ENCODE measurements around the gene AGBL4.

The AGBL4 gene

GRCh38 chr1:48940962-48941732 lies 1082.6 kb downstream of the AGBL4 start:
- no peak for DNase-seq (ENCODE audit: low read depth)

DNA sequence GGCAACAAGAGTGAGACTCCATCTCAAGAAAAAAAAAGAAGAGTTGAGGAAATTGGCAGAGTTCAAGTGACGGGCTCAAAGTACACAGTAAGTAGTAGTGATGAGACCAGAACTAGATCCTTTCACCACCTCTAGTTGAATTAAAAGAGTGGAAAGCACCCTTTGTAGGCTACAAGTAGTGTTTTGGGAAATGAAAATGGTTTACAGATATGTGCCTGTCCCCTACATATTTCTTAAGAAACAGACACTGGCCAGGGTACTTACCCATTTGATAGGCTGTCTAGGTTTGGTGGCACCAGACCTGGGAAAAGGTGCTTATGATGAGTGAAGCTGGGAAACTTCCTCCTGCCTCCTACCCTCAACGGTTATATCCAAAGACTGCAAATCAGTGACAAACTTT lies 1083.4 kb downstream of the AGBL4 start:
- no peak for DNase-seq (ENCODE audit: low read depth)

GRCh38 chr1:48939828-48940227 lies 1083.9 kb downstream of the AGBL4 start:
- no peak for DNase-seq (ENCODE audit: low read depth)

- DNase-seq (ENCODE audit: low read depth): no peak
These were observed 1084.7 kb downstream of the AGBL4 start for GRCh38 chr1:48939042-48939441.

- no peak for DNase-seq (ENCODE audit: low read depth)
These were observed 1086.0 kb downstream of the AGBL4 start for GRCh38 chr1:48937732-48938131.

DNA sequence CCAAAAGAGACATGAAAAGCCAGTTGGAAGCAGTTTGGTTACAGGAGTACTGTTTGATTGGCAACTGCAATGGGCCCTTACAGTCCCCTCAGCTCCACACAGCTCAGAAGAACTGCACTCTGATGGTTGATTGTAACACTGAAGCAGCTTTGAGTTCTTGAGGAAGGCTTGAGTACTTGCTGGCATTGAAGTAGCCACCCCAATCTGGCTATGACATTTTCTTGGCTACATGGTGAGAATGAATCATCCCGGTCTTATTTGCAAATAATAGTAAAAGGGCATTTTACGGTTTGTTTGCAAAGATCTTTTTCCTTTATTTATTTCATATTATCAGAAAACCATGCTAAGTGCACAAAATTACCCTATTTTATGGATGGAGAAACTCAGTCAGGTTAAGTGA lies 1087.3 kb downstream of the AGBL4 start:
- DNase-seq (ENCODE audit: low read depth): peak; percentile 15

- DNase-seq (ENCODE audit: low read depth): no peak
These were observed 1091.4 kb downstream of the AGBL4 start for GRCh38 chr1:48932366-48932765.

DNA sequence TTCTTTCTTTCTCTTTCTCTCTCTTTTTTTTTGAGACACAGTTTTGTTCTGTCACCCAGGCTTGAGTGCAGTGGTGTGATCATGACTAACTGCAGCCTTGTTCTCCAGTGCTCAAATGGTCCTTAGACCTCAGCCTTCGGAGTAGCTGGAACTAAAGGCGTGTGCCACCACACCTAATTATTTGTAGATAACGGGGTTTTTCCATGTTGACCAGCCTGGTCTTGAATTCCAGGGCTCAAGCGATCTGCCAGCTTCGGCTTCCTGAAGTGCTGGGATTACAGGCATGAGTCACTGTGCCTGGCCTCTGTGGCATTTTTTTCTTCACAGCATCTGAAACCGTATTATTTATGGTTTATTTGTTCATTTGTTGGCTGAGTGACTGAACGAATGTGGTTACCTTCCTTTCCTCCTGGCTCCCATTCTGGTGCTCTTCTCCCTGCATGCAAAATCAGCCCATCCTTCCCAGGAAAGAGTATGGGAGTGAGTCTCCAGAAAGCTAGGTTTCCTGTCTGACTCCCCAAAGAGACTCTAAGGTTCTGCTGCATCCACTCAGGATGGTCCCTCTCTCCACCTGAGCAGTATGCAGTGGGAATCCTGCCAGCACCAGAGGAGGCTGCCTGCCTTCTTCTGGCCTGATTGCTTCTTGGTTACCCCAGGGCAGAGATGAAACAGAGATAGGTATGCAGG lies 1092.1 kb downstream of the AGBL4 start:
- peak; percentile 42 for DNase-seq (ENCODE audit: low read depth)

DNA sequence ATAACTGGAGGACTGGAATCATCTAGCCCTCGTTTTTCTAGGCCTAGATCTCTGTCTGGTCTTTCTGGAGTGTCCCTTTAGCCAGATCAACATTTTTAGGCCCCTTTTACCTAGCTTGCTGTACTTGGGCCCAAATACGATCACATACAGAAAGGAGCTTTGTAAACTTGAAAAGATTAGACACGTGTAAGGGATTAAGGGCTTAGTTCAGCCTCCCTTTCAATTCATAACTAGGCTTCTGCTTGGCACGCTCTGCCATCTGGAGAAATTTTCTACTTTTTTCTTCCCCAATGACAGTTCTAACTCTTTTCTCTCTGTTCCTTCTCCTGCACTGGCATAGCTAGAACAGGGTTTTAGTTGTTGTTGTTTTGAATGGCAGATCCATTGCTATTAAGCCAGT lies 1093.7 kb downstream of the AGBL4 start:
- DNase-seq (ENCODE audit: low read depth): no peak

GRCh38 chr1:48924099-48924498 lies 1099.7 kb downstream of the AGBL4 start:
- no peak for DNase-seq (ENCODE audit: low read depth)

DNA sequence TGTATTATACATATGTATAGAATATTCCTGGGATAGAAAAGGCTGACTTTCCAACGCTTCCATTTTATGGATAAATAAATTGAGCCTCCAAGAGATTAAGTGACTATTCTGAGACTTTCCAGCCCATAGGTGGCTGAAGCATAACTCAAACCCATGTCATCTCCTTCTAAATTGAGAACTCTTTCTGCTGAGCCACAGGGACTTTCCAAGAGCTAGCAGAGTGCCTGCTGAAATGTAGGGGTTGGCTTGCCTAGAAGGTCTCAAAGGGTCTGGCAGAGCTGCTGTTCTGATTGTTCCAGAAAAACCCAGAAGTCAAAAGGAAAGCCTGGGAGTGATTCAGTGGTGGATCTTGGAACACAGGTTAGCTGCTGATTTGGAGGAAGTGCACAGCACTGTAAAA lies 1100.6 kb downstream of the AGBL4 start:
- no peak for DNase-seq (ENCODE audit: low read depth)

- no peak for DNase-seq (ENCODE audit: low read depth)
These were observed 1102.9 kb downstream of the AGBL4 start for GRCh38 chr1:48920851-48921250.

- no peak for DNase-seq (ENCODE audit: low read depth)
These were observed 1105.7 kb downstream of the AGBL4 start for GRCh38 chr1:48917901-48918603.

DNA sequence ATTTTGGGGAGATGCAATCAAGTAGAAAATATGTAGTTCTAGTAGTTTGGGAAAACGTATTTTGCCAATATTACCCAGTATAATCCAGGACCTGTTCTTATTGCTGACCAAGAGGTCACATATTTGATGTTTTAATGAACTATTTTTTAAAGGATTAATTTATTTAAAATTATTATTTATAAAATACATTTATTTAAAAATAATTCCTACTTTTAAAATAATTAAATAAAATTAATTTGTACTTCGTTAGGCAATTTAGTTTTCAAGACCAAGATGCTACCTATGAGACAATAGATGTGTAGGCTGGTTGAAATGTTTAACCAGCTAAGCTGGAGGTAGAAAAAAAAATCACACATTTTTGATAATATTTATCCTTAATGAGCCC lies 1106.7 kb downstream of the AGBL4 start:
- DNase-seq (ENCODE audit: low read depth): no peak

DNA sequence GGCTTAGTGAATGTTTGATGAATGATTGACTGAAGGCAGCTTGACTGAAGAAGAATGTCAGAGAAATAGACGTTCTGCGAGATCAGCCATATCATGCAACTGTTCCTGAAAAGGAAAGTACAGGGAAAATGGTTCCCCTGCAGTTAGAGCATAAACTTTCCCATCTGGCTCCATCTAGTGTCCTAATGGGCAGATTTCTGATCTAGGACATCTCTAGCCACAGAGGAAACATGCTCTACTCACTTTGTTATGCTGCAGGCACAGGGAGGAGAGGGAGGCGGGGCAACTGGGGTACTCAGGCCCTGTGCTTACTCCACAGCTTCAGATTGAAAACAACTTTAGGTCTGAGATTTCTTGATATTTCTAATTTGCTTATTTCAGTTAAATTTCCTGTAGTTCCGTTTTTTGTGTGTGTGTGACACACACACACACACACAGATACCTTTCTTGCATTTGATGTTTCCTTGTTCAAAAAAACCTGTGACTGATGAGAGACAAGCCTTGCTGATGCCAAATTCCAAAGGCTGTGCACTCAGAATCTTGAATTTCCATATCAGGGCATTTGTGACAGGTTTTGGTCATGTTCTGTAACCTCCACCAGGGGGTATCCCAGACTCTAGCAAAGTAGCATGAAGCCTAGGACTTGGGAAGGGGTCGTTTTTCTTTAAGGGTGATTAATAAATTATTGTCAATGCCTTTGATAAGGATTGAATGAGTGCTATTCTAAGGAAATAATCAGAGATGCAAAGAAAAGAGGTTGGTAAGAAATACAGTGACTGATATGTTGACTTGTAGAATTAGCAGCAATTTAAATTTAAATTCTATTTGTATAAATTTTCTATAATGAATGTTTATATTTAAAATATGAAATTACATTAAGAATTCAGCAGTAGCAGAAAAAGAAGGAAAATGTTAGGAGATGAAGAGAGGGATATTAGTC lies 1107.4 kb downstream of the AGBL4 start:
- peak; percentile 64 for DNase-seq (ENCODE audit: low read depth)

GRCh38 chr1:48908606-48909005 lies 1115.1 kb downstream of the AGBL4 start:
- no peak for DNase-seq (ENCODE audit: low read depth)

DNA sequence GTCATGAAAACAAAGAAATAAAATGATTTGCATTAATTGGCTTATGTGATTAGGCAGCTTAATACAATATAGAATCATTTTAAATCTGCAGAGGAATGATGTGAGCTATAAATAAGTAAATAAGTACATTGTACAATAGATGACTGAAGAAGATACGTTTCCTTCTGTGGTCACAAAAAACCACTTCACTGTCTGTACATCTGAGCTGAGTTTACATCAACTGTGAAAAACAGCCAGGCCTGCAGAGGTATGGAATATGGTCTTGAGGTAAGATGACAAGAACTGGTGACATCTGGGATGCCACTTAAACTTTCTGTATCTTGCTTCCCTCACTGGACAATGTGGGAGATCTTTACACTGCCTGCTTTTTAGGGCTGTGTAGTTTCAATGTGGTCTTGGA lies 1117.0 kb downstream of the AGBL4 start:
- DNase-seq (ENCODE audit: low read depth): no peak

- no peak for DNase-seq (ENCODE audit: low read depth)
These were observed 1117.6 kb downstream of the AGBL4 start for GRCh38 chr1:48906164-48906563.

DNA sequence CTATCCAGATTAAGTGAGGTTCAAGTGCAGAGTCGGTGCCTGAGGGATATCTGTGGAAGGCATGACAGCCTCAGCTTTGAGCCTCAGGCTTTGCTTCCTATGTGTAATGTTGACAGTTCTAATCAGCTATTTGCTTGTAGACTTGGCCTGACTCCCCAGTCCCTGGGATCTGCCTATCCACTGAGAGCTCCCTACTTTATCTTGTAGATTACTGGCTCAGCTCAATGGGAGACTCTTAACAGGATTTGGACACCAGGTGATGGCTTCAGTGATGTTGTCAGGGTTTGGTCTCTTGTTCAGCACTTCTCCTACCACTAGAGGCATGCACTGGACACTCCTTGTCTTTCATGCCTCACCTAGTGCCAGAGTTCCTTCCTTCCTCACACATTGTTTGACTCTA lies 1120.5 kb downstream of the AGBL4 start:
- DNase-seq (ENCODE audit: low read depth): no peak

DNA sequence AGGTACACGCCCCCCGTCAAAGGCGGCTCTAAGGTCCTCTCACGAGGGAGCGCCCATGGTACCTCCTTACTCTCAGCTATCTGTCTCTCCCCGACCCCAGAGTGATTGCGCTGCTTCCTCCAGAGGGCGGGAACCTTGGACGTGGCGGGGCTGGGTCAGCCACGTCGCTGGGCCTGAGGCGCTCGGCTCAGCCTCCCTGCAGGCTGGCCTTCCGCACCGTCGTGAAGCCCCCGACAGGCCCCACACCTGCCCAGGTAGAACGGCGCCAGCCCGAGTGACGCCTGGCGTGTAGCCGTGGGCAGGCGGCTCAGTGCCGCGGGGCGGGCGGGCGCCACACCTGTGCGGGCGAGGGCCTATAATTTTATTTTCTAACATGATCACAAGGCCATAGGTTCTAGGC lies 1124.9 kb downstream of the AGBL4 start:
- DNase-seq (ENCODE audit: low read depth): no peak

DNA sequence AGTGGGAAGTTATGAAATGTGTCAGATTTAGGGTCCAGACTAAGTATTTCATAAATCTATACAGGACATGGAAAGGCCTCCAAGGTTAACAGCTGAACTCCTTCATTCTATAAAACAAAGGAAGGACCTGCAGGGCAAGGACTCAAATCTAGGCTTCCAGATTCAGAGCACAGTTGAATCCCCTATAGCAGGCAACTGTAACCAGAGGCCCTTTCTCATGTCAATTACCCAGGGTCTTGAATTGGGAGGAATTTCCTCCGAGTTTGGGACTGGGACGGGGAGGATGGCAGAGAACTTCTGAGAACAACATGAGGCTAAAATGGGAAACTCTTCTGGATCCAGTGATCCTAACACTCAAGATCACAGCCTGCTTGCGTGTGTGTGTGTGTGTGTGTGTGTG lies 1134.1 kb downstream of the AGBL4 start:
- no peak for DNase-seq (ENCODE audit: low read depth)

DNA sequence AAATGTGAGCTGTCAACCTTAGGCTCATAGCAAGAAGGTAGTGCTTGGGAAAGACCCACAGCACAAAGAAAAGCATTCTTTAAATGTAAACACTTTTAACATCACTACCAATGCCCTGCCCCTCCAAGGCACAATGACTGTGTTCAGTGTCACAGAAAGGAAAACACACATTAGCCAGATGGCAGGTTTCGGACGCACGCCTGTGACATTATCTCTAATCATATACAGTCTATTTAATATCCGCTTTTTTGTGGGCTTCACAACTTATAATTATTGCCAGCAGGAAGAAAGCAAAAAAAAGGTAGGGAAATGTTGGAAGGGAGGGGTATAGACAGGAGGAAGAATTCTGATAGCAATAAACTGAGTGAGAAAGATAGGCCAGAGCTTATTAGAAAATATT lies 1134.7 kb downstream of the AGBL4 start:
- no peak for DNase-seq (ENCODE audit: low read depth)
